B cell (primary cell): ENCODE results near the gene ZDHHC24. TPM values are rescaled to one million over a fixed set of nuclear protein-coding genes. Genes with fewer than 3 reads are reported as not detected.
A peak's percentile ranks its signal among the peaks of the same experiment; 100 is the strongest.

ENCODE experiments used
- ATAC-seq: fragments of 200-7000 bp; cut with Tn5 transposase; one replicate; pipeline ENCODE4 v1.10.0; 2021; ENCODE audit warnings: low read depth, mild to moderate bottlenecking, moderate number of reproducible peaks, moderate library complexity
- CTCF ChIA-PET: fragments of 350-600 bp; sonication (Branson Sonifier 250); formaldehyde crosslinking; loops from one replicate; lab custom pipeline; 2021; ENCODE audit warnings: antibody characterized with exemption, inconsistent platforms; lab: Charles Lee
- POLR2A ChIA-PET: fragments of 350-600 bp; sonication (Branson Sonifier 250); formaldehyde crosslinking; loops from one replicate; lab custom pipeline; 2021; ENCODE audit warnings: antibody characterized with exemption; lab: Charles Lee
- DNase-seq: peaks from one replicate; pipeline ENCODE4 v3.0.0; 2013
- H2AFZ ChIP-seq: 2 replicates; pipeline ENCODE4 v1.6.1; 2012; ENCODE audit warnings: mild to moderate bottlenecking, low read depth, low read length; ENCODE audit not compliant: insufficient read depth, poor library complexity, severe bottlenecking
- H3K27ac ChIP-seq, 2 donors: 1 replicate in 1 of 2; 2 replicates in 1 of 2; pipeline ENCODE4 v1.5.1; 2012 to 2013; ENCODE audit warnings: low read length in 2 of 2, mild to moderate bottlenecking in 2 of 2, moderate library complexity in 1 of 2
- H3K27me3 ChIP-seq, 4 experiments: fragments of 200-600 bp in 1 of 4; sonication (generic) in 1 of 4; replicated peaks in 1 of 4; 1 replicate in 2 of 4; 2 replicates in 2 of 4; pipeline versions ENCODE4 v1.6.1 to v1.7.0; 2013 to 2016; ENCODE audit warnings: low read length in 3 of 4, mild to moderate bottlenecking in 2 of 4, mixed read lengths in 1 of 4, moderate library complexity in 1 of 4; ENCODE audit not compliant: insufficient read depth in 4 of 4, control insufficient read depth in 3 of 4; ENCODE audit errors: control extremely low read depth in 1 of 4
- H3K36me3 ChIP-seq, 2 experiments: replicated peaks in 1 of 2; 1 replicate in 1 of 2; 2 replicates in 1 of 2; pipeline versions ENCODE4 v1.6.1 to v1.7.1; 2013; ENCODE audit warnings: low read length in 1 of 2; ENCODE audit not compliant: insufficient read depth in 2 of 2, control insufficient read depth in 1 of 2; ENCODE audit errors: control extremely low read depth in 1 of 2, extremely low read depth in 1 of 2
- H3K4me1 ChIP-seq, 2 donors: fragments of 200-600 bp in 1 of 2; sonication (generic) in 1 of 2; 1 replicate in 1 of 2; 2 replicates in 1 of 2; pipeline versions ENCODE4 v1.5.1 to v1.6.1; 2013 to 2017; ENCODE audit warnings: low read length in 2 of 2; ENCODE audit not compliant: control insufficient read depth in 2 of 2, insufficient read depth in 2 of 2
- H3K4me2 ChIP-seq: replicated peaks from 2 replicates; pipeline ENCODE3; 2012; ENCODE audit warnings: mild to moderate bottlenecking, low read depth, low read length; ENCODE audit not compliant: poor library complexity, severe bottlenecking
- H3K4me3 ChIP-seq, 5 experiments: fragments of 200-600 bp in 1 of 5; sonication (generic) in 1 of 5; 1 replicate in 3 of 5; 2 replicates in 2 of 5; pipeline versions ENCODE4 v1.5.1 to v1.7.0; 2011 to 2016; ENCODE audit warnings: low read length in 4 of 5, mild to moderate bottlenecking in 4 of 5, low read depth in 2 of 5, control low read depth in 1 of 5, moderate library complexity in 1 of 5; ENCODE audit not compliant: insufficient read depth in 1 of 5; ENCODE audit errors: control extremely low read depth in 1 of 5, extremely low read depth in 1 of 5
- H3K79me2 ChIP-seq: fragments of 200-600 bp; sonication (generic); one replicate; pipeline ENCODE4 v1.6.0; 2016; ENCODE audit warnings: low read length; ENCODE audit not compliant: control insufficient read depth, insufficient read depth
- H3K9ac ChIP-seq: fragments of 200-600 bp; sonication (generic); 2 replicates; pipeline ENCODE4 v1.6.1; 2017; ENCODE audit warnings: mild to moderate bottlenecking, low read length, moderate library complexity
- H3K9me3 ChIP-seq, 3 donors: one replicate each; pipeline versions ENCODE4 v1.6.1 to v1.7.1; 2013; ENCODE audit warnings: low read length in 2 of 3; ENCODE audit not compliant: control insufficient read depth in 2 of 3, insufficient read depth in 1 of 3; ENCODE audit errors: control extremely low read depth in 1 of 3
- H4K20me1 ChIP-seq: 2 replicates; pipeline ENCODE4 v1.6.0; 2012; ENCODE audit warnings: mild to moderate bottlenecking, low read length; ENCODE audit not compliant: insufficient read depth, control insufficient read depth, poor library complexity, severe bottlenecking
- H3K27ac Mint-ChIP-seq: one replicate; pipeline ENCODE4 v1.8.0; 2021; ENCODE audit warnings: mixed read lengths
- H3K27me3 Mint-ChIP-seq: one replicate; pipeline ENCODE4 v1.8.0; 2021; ENCODE audit warnings: mixed read lengths
- H3K4me1 Mint-ChIP-seq: one replicate; pipeline ENCODE4 v1.8.0; 2021; ENCODE audit warnings: mixed read lengths
- H3K4me3 Mint-ChIP-seq: one replicate; pipeline ENCODE4 v1.8.0; 2021; ENCODE audit warnings: mixed read lengths
- H3K9me3 Mint-ChIP-seq: one replicate; pipeline ENCODE4 v1.8.0; 2022; ENCODE audit warnings: mixed read lengths; ENCODE audit not compliant: insufficient read depth
- EZH2 ChIP-seq: IDR thresholded peaks from 2 replicates; pipeline ENCODE4 v1.6.1; 2012; ENCODE audit warnings: borderline replicate concordance, low read depth, mild to moderate bottlenecking, moderate library complexity, low read length; ENCODE audit not compliant: insufficient read depth, poor library complexity, severe bottlenecking
- WGBS: methylation state at CpG from one replicate; pipeline ENCODE4 v1.1.5; 2013; ENCODE audit warnings: missing lambda C conversion rate; ENCODE audit not compliant: insufficient coverage; 5-methylcytosine and 5-hydroxymethylcytosine counted together
- intact Hi-C: fragments of 100-400 bp; cut with micrococcal nuclease; formaldehyde crosslinking; loops from one replicate; pipeline ENCODE4 v1.10.0; 2022
- polyA plus RNA-seq: library from polyadenylated mRNA; depleted of rRNA; stranded (reverse); fragments of >200 nt; gene quantifications from 2 replicates; pipeline ENCODE4 v1.2.3, GENCODE V29; 2012
- total RNA-seq, 2 donors: library from RNA; stranded (reverse); fragments of 120-200 nt in 1 of 2; gene quantifications; 1 replicate in 1 of 2; 2 replicates in 1 of 2; pipeline versions ENCODE4 v1.2.3 to v1.2.4, GENCODE V29; 2013 to 2022
- TF ChIP-seq, protein P1 (sequence below): fragments of 200-600 bp; IDR thresholded peaks from one replicate; pipeline ENCODE4 v1.8.0; 2022; ENCODE audit warnings: antibody characterized with exemption, mild to moderate bottlenecking

ZDHHC24 gene
- total and polyA plus RNA-seq, 2 donors (not counting 1 experiment from before 2014, with no cell fraction given) = 29.7 to 32.6 TPM

DNA sequence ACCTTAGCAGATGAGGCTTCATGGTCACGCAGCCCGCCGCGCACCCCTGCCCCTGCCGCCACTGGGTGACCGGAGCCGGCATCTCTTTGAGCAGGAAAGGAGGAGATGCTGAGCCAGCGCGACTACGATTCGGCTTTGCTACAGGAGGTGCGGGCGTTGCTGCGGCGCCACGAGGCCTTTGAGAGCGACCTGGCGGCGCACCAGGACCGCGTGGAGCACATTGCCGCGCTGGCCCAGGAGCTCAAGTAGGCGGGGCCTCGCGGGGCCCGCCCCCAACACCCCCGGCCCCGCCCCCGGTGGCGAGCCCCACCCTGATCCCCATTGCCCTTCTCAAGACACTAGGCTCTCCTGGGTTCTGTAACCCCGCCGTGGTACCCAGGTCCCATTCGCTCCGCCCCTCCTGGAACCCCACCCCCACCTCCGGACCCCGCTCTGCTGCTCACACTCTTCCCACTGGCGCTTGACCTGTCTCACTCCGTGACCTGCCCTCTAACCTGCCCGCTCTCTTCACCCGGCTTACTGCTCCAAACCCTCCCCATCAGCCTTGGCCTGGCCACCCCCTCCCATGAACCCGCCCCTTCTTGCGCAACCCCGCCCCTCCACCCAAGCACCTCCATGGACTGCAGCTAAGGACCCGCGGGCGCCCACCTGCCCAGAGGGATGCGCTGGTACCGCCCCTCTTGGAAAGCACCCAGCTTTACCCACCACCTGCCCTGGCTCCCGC, 13.5 kb upstream of the ZDHHC24 start:
- H3K4me3 ChIP-seq = no peak overlapping the region
- H3K4me1 Mint-ChIP-seq = peaks cover 2% of the 10 kb centered on the region
- H3K27me3 Mint-ChIP-seq = peaks cover 23% of the 10 kb centered on the region
- H3K27ac ChIP-seq = no peak overlapping the region
- no peak overlapping the region for H2AFZ ChIP-seq
- intact Hi-C loops = no loop called here
- H3K4me2 ChIP-seq = peak overlapping the region; percentile 52
- TF ChIP-seq EZH2 = no peak
- TF ChIP-seq, protein P1, sequence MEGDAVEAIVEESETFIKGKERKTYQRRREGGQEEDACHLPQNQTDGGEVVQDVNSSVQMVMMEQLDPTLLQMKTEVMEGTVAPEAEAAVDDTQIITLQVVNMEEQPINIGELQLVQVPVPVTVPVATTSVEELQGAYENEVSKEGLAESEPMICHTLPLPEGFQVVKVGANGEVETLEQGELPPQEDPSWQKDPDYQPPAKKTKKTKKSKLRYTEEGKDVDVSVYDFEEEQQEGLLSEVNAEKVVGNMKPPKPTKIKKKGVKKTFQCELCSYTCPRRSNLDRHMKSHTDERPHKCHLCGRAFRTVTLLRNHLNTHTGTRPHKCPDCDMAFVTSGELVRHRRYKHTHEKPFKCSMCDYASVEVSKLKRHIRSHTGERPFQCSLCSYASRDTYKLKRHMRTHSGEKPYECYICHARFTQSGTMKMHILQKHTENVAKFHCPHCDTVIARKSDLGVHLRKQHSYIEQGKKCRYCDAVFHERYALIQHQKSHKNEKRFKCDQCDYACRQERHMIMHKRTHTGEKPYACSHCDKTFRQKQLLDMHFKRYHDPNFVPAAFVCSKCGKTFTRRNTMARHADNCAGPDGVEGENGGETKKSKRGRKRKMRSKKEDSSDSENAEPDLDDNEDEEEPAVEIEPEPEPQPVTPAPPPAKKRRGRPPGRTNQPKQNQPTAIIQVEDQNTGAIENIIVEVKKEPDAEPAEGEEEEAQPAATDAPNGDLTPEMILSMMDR = no peak
- POLR2A ChIA-PET = interaction anchor here (1.0 kb wide), 2 partner anchors 57 to 79 kb away, joined by 3 read pairs; partner anchors contain the start of genes DPP3 and RBM14
- peak overlapping the region; percentile 16 for H3K4me3 Mint-ChIP-seq
- H3K79me2 ChIP-seq = no peaks in the 10 kb centered on the region
- peaks cover 0 to 4% (median 0%) of the 10 kb centered on the region in 3 donors for H3K9me3 ChIP-seq
- H4K20me1 ChIP-seq = no peaks in the 10 kb centered on the region
- CTCF ChIA-PET = interaction anchor here (1.3 kb wide), 1 partner anchor 20 kb away, joined by 3 read pairs; no protein-coding TSS in a partner anchor
- no peak overlapping the region for H3K9ac ChIP-seq
- no peak overlapping the region for H3K27ac Mint-ChIP-seq
- peaks cover 0 to 26% (median 0%) of the 10 kb centered on the region in 4 experiments for H3K27me3 ChIP-seq
- no peaks in the 10 kb centered on the region for H3K9me3 Mint-ChIP-seq
- DNase-seq = no peak
- no peaks in the 10 kb centered on the region for H3K36me3 ChIP-seq
- peak; percentile 47 for ATAC-seq
- 30% methylated on average over 41 of the region's 50 CpGs for WGBS
- peaks cover 5 to 6% of the 10 kb centered on the region in 2 donors for H3K4me1 ChIP-seq

DNA sequence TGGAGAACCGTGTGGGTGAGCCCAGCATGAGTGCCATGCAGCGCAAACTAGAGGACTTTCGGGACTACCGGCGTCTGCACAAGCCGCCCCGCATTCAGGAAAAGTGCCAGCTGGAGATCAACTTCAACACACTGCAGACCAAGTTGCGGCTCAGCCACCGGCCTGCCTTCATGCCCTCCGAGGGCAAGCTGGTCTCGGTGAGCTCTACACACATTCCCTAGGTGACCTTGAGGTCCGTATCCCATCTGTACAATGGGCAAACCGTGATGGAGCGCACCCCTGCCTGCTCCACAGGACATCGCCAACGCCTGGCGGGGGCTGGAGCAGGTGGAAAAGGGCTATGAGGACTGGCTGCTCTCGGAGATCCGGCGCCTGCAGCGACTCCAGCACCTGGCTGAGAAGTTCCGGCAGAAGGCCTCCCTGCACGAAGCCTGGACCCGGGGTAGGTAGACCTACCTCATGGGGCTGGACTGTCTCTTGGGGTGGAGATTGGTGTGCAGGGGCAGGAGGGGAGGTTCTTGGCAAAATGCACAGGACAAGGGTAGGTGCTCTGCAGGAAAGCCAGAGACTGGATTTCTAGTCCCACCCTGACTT, 12.0 kb upstream of the ZDHHC24 start:
- POLR2A ChIA-PET = no interaction called here
- ATAC-seq (no peak), DNase-seq (no peak)
- H3K4me3 Mint-ChIP-seq = no peak overlapping the region
- Histone ChIP-seq H2AFZ (no peak overlapping the region), H3K27me3 (peaks cover 0 to 26% (median 0%) of the 10 kb centered on the region in 4 experiments), H3K36me3 (no peaks in the 10 kb centered on the region), H3K4me3 (no peak overlapping the region), H3K79me2 (no peaks in the 10 kb centered on the region), H4K20me1 (no peaks in the 10 kb centered on the region), H3K9me3 (peaks cover 0 to 4% (median 0%) of the 10 kb centered on the region in 3 donors), H3K4me2 (no peak overlapping the region), H3K4me1 (peaks cover 5 to 6% of the 10 kb centered on the region in 2 donors), H3K9ac (no peak overlapping the region), H3K27ac (no peak overlapping the region)
- intact Hi-C loops = no loop called here
- no peak overlapping the region for H3K27ac Mint-ChIP-seq
- CTCF ChIA-PET = no interaction called here
- peaks cover 2% of the 10 kb centered on the region for H3K4me1 Mint-ChIP-seq
- H3K9me3 Mint-ChIP-seq = no peaks in the 10 kb centered on the region
- 97% methylated on average over 24 of the region's 24 CpGs for WGBS
- peaks cover 23% of the 10 kb centered on the region for H3K27me3 Mint-ChIP-seq
- TF ChIP-seq, protein P1 = no peak
- TF ChIP-seq EZH2 = no peak
